ENCODE data around the gene YWHAQ.
A peak's percentile ranks its signal among the peaks of the same experiment; 100 is the strongest.

The YWHAQ gene

DNA sequence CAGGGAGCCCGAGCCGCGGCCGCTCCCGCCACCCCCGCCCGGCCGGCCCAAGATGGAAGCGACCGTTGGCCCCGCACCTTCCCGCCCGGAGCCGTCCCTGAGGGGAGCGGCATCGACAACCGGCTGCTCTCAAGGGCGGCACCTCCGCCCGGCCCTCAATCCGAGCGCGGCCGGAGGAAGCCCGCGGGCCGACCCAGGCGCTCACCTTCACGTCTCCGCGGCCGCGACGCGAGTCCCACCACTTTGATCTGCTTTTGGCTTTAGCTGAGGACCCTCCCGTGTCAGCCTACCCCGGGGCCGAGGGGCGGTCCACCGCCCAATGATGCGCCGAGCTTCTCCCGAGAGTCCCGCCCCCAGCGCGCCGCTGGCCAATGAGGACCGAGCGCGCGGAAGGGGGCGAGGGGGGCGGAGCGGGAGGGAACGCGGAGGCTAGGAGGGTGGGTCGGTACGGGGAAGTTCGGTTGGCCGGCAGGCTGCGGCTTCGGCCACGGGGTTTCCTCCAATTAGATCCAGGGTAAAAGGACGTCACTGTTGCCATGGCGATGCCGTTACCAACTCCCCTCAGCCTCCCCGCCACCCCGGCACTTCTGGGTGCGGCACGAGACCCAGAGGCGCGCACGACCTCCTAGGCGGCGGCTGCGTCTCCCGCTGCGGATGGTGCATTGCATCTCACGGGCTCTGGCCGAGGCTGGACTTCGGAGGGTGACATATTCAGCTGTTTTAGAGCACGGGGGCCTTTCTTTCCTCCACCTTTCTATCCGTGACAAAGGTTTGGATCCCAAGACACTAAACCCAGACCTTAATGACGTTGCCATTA is at the start of gene YWHAQ:
TSS of gene YWHAQ (minus strand) at position 262 of the 817 bp plus-strand sequence. CDS start 545 bp downstream, outside the sequence.
- DNase-seq = peak; percentile 97

DNA sequence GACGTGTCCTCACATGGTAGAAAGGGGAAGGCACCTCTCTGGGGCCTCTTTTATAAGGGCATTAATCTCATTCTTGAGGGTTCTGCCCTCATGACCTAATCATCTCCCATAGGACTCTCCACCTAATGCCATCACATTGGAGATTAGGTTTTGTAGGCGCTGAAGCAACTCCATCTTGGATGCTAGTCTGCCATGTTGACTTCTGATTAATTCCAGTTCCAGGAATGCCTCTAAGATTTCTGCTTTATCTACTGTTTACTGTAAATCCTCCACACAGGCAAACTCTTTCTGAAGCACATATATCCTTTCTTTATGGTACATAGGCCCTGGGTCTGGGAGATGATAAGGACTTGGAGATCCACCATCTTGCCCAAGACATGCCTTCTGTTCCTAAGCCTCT is 49.3 kb upstream of the YWHAQ start:
- DNase-seq = no peak

DNA sequence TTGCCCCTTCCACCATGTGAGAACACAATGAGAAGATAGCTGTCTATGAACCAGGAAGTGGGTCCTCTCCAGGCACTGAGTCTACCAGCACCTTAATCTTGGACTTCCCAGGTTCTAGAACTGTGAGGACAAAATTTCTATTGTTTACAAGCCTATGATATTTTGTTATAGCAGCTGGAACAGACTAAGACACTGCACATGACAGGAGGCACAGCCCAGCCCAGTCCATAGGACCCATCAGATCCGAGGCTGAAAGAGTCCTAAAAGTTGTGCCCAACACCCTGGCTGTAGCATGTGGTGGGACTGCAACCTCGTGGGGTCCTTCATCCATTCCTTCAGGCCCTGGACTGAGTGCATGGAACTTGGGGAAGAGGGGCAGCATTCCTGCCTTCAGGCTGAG is 48.4 kb upstream of the YWHAQ start:
- DNase-seq = no peak

DNA sequence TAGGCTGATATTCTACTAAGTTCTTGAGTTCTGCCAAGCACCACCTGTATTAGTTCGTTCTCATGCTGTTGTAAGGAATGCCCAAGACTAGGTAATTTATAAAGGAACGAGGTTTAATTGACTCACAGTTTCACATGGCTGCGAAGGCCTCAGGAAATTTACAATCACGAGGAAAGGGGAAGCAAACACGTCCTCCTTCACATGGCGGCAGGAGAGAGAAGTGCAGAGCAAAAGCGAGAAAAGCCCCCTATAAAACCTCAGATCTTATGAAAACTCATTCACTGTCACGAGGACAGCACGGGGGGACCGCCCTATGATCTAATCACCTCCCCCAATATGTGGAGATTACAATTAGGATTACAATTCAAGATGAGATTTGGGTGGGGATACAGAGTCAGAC is 47.7 kb upstream of the YWHAQ start:
- no peak for DNase-seq

DNA sequence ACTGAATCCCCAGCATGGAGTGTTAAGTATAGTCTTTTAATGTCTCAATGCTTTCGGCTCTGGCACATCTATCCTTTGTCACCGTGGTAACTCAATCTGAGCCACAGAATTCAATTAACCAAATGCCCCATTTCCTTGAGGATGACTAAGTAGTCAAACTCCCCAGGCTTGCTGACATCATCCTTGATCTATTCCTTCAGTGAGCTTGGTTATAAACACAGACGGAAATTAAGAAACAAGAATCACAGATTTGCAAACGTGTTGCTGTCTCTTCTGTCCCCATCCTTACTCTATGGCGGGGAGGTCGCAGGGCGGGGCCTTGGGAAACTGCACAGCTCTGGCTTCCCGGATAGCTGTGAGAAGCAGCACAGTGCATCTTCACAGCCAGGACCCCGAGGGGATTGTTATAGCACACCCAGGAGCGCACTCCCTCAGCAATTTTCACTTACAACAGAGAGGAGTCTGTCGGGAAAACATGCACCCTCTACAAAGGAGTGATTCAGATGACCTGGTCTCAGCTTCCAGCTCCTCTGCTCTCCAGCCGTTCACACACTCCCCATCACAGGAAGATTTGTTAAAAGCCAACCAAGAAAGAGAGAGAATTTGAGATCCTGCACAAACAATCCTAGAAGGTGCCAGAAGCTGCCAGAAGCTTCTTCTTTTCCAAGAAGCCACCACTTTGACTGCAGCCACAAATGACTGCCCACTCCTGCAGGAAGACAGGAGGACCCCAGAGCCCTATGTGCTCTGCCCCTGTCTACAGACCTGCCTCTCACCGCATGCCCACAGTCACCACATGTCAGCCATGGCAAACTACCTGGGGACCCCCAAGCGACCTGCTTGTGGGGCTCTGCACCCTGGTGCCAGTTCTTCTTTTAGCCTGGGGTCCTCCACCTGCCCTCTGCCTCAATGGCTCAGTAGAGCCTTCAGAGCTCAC is 44.9 kb upstream of the YWHAQ start:
- DNase-seq = peak; percentile 58

DNA sequence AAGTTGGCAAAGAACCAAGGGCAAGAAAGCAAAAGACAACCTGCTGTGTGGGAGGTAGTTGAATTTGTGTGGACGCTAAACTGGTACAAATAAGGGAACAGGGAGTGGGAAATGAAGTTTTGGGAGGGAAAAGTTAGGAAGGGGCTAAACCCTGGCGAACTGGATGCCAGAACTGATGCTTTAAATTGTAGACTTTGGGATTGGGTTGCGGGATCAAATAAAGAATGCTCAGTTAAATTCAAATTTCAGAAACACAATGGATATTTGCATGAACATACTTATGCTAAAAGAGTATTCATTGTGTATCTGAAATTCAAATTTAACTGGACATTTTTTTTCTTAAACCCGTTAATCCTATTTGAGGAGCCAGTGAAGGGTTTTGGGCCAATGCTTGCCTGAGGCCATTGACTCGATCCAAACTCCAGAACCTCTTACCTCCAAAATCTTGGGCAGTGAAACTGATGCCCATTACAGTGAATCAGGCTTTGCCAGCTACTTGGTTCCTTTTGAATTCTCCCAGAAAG is 44.2 kb upstream of the YWHAQ start:
- no peak for DNase-seq

DNA sequence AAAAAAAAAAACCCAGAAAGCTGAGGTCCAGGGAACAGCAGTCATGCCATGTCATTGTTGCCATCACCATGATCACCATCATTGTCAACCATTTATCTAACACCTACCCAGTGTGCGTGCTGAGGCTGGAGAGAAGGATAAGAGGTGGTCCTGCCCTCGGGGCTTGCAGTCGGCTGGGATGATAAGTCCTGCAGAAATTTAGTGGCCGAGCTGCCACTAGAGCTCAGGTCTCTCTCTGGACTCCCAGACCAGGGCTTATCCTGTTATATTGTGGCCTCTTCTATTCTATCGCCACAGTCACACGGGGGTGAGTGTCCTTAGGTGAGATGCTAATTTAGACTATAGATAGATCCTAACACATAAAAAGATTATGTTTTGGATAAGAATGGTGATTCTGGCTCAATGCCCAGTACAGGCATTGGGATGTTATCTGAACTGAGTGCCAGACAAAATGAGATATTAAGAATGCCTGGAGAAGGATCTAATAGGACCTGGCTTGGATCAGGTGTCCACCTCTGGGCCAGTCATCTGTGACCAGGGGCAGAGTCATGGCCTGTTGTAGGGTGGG is 43.2 kb upstream of the YWHAQ start:
- DNase-seq = no peak

DNA sequence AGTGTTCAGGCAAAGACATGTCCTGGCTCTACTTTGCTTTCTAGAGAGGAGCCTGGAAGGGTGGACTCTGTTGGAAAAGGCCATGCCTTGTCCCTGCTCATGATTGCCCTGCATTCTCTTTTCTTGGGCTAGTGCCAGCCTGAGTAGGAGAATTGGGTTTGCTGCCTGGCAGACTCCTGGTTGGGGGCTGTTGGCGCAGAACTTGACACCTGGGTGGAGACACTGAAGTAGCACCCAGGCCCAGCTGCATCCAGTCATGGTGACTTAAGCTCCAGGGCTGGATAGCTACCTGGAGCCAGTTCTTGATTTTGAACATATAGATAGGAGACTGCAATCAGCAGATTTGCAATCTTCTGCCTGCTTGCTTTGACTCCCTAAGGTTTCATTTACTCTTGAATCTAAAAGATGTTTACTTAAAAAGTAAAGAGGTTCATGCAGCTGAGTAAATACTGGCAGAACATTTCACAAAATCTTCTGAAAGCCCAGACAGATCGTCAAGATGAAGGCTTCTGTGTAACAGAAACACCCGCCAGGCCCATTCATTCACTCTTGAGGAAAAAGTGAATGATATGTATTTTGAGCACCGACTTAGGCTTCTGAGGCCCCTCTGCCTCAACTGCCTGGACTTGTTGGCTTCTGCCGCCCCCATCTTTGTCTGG is 38.0 kb upstream of the YWHAQ start:
- no peak for DNase-seq

DNA sequence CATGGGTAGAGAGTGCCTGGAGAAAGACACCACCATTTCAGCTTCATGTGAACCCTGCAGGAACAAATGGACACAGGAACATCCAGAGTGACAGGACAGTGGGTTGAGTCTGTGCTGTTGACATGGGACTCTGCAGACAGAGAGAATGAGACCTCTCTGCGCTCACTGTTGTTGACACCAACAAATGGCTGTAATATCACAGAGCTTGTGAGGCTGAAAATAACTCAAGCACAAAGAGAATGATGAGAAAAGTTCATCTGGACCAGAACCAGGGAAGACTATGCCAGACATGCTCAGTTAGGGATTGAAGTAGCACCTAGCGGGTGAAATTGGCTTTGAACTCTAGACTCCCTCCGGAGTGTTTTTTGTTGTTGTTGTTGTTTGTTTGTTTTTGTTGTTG is 37.0 kb upstream of the YWHAQ start:
- DNase-seq = no peak

DNA sequence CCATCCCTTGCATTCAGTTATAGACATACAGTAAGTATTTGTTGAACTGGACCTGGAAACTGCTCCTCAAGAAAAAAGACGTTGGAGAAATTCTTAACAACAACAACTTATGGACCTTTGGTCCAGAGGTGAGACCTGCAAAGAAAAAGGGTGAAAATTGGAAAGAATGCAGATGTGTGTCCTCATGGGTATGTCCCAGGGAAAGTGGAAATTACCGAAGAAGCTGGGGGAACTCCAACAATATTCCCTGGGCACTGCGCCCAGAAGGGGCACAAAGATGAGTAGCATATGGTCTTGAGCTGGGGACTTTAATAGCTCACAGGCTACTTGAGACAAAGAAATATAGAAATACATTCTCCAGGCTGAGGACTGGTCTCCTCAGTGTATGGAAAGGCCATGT is 35.5 kb upstream of the YWHAQ start:
- peak; percentile 49 for DNase-seq

DNA sequence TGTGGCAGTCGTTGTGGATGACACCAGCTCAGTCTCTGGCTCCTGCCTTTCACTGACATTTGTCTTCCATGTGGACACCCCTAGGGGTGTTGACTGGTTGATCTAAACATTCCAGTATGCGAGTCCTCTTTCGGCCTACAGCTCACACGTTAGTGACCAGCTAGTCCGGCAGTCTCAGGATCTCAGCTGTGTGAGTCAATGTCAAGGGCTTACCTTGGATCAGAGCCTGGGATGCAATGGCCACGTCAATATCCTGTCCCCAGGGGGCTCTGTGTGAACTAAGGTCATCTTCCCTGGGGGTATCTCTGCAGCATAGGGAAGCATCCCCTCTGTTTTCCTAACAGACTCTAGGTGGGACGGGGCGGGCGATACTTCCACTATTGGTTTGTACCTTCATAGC is 35.1 kb upstream of the YWHAQ start:
- peak; percentile 64 for DNase-seq

DNA sequence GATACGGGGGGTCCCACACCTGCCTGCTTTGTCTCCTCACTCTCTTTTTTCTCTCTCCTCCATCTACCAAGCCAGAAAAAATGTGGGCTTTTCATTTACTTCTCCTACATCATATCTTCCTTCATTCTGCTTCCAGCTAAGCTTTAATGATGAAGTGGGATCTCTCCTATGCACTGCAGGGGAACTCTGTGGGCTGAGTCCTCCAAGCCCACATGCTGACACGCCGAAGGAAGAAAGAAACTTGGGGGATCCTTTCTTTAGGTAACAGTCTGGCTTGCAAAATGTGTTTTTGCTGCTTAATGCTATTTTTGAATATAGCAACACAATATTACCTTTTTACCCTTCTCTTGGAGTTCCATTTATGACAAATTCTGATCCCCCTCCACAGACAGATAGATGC is 33.6 kb upstream of the YWHAQ start:
- DNase-seq = no peak

DNA sequence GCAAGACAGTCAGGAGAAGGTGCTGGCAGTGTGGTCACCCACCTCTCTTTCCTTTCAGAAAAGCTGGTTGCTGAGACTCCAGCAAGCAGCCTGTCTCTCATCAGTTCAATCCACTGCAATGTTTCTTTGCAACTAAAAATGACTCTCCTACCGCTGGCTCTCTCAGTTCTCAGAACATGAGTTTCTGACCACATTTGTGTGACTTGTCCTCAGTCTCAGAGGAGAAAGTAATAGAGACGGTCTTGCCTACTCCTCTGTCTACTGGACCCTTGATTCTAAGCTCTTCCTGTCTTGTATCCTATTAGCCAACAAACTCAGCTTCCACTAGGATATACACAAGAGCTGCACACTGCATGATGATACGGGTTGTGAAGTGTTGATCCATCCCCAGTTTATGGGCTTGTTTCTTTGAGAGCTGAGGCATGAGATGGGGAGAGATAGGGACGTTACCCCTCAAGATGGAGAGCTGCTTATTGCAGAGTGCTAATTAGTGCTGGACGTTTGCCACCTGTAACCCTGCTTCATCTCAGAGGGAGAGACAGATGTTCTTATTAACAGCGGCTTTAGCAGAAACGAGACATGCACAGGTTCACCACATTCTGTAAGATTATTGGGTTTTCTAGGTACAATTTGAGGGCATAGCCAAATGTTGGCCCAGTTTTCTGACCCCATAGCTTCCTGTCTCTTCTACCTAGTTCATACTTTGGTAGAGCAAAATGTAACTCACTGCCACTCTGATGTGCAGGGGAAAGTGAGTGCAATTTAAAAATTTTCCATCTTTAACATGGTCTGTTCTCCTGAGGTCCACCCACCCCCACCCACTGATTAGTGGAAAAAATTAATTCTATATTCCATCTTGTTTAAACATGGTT is 32.4 kb upstream of the YWHAQ start:
- no peak for DNase-seq

DNA sequence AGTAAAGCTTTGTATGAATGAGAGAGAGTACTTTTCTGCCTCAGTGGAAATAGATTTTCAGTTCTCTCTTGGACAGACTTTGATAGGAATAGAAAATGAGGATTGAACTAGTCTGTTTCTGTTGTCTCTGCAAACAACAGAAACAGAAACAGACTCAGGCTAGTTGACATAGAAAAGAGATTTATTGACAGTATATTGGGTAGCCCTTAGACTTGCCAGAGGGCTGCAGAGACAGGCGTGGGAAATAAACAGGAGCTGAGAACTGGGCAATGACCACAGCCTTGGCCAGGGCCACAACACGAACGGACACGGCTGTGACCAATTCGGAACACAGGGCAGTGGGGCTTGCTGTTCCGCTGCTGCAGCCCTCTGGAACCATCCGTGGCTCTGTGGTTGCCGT is 30.5 kb upstream of the YWHAQ start:
- DNase-seq = no peak

DNA sequence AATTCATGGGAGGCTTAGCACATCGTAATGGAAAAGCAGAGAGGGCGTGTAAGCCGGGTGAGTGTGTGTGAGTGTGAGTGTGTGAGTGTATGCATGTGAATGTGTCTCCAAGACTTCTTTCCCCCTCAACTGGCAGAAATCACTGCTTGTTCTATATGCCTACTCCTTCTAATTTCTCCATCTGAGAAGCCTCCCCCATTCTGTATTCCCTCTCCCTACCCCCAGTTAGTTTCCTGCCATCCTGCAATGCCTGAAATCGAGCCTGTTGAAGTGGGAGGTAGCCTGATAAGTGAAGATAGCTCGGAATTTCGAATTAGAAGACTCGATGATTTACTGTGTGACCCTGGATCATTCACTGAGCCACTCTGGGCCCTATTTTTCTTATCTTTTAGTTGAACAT is 30.0 kb upstream of the YWHAQ start:
- DNase-seq = no peak

DNA sequence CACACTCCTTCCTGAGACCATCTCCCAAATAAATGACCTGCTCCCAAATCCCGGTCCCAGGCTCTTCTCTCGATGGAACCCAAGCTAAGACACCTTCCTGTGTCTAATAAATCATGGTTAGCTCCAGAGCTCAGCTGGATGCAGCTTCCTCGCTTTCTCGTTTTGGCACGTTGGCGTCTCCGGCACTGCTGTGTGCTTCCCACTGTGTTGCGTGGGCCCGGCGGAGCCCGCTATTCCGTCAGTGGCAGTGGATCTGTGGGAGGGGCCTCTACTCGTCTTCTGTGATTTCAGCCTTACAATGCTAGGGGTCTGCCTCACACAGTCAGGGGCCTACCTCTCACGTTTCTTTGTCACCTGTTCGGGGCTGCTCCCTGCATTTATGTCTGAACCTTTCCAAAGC is 29.4 kb upstream of the YWHAQ start:
- DNase-seq = no peak

DNA sequence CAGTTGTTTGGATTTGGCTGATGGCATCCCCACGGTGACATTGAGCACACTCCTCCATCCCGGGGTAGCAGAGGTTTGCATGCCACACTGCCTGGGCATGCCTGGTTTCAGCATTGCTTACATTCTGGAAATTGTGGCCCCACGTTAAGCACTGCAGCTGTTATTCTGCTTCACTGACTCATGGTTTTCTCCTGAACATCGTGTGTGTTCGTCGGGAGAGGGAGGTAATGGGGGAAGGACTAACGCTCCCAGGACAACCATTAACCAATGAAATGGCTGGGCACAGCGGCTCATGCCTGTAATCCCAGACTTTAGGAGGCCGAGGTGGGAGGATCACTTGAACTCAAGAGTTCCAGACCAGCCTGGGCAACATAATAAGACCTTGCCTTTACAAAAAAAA is 28.2 kb upstream of the YWHAQ start:
- peak; percentile 42 for DNase-seq

DNA sequence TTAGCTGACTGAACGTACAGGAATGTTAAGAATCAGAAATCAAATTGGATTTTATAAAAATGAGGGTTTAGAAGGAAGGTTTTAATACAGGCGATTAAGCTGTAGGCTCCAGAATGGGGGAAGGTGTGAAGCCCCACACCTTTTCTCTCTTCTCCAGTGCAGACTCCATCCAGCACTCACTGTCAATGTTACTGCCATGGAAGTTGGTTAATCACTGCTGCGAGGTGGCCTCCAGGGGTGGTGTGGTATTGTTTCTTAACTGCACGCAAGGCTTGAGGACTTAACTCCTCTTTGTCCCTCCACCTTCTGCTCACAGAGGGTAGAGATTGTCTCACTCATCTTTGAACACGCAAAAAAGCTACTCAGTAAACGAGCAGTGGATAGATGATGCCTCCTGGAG is 26.9 kb upstream of the YWHAQ start:
- no peak for DNase-seq

DNA sequence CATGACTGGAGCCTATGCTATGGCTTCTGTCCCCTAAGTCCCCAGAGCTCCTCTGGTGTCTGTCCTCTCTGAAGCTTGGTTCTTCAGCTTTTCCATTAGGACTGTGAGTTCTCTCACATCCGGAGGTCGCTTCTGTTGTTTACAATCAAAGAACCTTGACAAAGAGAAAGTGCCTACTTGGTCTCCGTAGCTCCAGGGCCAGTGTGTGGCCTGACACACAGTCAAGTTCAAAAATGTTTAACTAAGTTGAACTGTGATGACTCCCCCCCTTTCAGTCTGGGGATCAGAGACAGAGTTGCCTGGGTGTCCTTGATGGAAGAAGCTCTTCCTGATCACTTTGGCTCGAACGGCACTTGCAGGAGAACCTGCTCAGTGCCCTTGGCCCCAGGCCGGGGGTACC is 26.3 kb upstream of the YWHAQ start:
- no peak for DNase-seq

DNA sequence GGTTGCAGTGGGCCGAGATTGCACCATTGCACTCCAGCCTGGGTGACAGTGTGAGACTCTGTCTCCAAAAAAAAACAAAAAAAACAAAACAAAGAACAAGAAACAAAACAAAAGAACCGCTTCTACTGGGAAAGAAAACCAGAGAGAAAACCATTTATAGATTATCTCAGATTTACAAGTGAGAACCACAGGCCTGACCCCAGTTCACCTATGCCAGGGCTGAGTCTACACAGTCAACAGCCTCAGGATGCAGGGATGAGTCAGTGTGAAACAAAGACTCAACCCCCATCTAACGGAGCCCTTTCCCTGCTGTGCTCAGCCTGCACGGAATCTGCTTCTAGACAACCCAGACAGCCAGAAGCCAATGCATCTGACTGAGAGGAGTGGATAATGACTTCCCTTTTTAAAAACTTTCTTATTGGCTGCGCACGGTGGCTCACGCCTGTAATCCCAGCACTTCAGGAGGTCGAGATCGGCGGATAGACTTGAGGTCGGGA is 25.5 kb upstream of the YWHAQ start:
- DNase-seq = peak; percentile 77

DNA sequence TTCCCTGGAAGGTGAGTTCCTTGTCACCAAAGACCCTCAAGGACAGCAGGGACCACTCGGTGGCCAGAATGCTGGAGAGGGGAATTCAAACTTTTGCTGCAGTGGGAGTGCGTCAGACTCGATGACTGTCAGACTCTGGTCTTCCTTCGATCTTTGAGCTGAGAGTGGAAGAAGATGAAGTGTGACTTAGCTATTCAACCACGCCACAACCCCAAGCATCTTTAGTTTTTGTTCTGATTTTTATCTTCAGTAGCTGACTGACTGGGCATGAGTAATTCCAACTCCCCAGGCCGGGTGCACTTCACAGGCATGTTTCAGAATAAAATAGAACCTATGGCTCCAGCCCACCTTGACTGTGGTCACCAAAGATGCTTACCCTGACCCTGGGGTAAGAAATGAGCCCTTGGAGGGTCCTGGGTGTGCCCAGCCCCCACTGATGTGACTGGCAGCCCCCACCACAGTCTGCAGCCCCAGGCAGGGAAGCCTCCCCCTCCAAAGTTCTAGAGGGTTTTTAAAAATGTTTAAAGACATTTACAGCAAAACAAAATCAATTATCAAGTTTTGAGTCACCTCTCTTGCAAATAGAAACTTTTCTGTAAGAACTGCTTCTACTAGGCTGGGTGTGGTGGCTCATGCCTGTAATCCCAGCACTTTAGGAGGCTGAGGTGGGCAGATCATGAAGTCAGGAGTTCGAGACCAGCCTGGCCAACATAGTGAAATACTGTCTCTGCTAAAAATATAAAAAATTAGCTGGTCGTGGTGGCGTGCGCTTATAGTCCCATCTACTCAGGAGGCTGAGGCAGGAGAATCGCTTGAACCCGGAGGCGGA is 24.9 kb upstream of the YWHAQ start:
- DNase-seq = peak; percentile 70
